GM12874 (cell line): ENCODE measurements around the gene PSMF1.

ENCODE experiments used
- TF ChIP-seq, protein P1 (sequence below): IDR thresholded peaks from 2 replicates; pipeline ENCODE4 v1.5.1; 2011; ENCODE audit warnings: low read depth, mild to moderate bottlenecking, control low read depth, low read length, moderate library complexity; ENCODE audit not compliant: insufficient read depth

The PSMF1 gene

GRCh38 chr20:1154226-1154625, 35.8 kb downstream of the PSMF1 start:
- TF ChIP-seq, protein P1, sequence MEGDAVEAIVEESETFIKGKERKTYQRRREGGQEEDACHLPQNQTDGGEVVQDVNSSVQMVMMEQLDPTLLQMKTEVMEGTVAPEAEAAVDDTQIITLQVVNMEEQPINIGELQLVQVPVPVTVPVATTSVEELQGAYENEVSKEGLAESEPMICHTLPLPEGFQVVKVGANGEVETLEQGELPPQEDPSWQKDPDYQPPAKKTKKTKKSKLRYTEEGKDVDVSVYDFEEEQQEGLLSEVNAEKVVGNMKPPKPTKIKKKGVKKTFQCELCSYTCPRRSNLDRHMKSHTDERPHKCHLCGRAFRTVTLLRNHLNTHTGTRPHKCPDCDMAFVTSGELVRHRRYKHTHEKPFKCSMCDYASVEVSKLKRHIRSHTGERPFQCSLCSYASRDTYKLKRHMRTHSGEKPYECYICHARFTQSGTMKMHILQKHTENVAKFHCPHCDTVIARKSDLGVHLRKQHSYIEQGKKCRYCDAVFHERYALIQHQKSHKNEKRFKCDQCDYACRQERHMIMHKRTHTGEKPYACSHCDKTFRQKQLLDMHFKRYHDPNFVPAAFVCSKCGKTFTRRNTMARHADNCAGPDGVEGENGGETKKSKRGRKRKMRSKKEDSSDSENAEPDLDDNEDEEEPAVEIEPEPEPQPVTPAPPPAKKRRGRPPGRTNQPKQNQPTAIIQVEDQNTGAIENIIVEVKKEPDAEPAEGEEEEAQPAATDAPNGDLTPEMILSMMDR = no peak

GRCh38 chr20:1154691-1155090, 36.3 kb downstream of the PSMF1 start:
- TF ChIP-seq, protein P1 = no peak

DNA sequence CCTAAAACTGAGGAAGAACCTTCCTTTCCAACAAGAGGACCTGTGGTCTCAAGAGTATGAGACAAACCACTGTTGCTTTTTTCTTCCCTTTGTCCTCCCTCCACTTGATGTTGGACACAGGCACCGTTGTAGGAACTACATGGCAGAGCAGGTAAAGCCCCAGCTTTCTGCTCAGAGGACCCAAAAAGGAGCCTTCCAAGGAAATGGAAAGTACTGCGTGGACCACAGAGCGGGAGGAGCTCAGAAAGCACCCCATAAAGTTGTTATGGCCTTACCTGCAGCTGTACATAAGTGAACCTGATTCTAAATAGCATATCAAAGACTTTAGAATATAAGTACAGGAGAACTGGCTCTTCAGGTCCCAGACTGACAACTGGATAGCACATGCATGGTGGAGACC, 36.9 kb downstream of the PSMF1 start:
- TF ChIP-seq, protein P1 = no peak

GRCh38 chr20:1160496-1160895, 42.1 kb downstream of the PSMF1 start:
- TF ChIP-seq, protein P1 = no peak

GRCh38 chr20:1160991-1161390, 42.6 kb downstream of the PSMF1 start:
- TF ChIP-seq, protein P1 = no peak

DNA sequence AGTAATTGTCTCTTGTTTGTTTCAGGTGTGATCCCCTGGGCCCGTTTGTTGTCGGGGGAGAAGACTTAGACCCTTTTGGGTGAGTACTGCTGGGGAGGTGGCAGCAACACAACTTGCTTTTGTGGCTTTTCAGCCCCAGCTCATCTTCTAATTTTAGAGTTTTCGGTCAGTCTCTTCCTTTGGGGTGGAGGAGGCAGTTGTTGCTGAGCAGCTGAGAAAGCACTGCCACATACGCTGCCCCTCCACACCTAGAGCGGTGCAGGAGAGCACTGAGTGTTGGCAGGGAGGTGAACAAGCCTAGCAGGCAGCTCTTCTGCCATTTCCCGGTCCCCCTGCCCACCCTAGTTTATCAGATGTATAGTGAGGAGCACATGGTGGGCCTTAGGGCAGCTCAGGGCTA, 44.7 kb downstream of the PSMF1 start:
- TF ChIP-seq, protein P1 = no peak

DNA sequence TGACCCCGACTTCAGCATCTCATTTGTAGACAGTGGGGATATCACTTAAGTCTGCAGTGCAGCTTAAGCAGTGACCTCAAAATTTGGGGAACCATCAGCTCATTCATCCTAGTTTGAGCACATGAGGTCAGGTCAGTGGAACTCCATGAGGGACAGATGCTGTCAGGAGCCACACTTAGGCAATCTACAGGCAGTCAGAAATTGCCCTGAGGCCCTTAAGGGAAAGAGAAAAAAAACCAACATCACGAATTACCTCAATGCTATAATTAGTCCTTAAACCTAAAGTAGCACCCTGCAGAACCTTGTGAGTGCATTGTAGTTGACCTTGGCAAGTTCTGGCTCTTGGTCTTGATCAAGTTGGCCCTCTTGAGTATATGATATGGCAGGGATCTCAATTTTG, 45.3 kb downstream of the PSMF1 start:
- TF ChIP-seq, protein P1 = no peak

DNA sequence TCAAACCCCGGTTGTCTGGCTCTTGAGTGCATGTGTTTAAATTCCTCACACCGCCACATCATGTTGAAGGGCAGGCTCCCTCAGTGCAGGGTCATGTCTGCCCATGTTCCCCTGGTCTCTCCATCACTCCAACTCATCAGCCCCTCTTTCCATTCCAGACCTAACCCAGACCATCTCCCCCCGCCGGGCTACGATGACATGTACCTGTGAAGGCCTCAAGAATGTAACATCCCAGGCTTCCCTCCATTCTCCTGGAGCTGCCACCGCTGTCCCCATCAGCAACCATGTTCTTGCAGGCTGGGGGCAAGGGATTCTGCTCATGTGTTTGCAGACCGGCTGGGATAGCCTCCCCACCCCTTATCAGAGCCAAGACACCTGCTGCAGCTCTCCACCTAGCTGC, 46.5 kb downstream of the PSMF1 start:
- TF ChIP-seq, protein P1 = no peak
